ENCODE results near the gene ITPKB. TPM values are rescaled to one million over a fixed set of nuclear protein-coding genes. Genes with fewer than 3 reads are reported as not detected.

ITPKB gene
- total RNA-seq, 1 donor from 2014 or later, result 36.9 TPM

DNA sequence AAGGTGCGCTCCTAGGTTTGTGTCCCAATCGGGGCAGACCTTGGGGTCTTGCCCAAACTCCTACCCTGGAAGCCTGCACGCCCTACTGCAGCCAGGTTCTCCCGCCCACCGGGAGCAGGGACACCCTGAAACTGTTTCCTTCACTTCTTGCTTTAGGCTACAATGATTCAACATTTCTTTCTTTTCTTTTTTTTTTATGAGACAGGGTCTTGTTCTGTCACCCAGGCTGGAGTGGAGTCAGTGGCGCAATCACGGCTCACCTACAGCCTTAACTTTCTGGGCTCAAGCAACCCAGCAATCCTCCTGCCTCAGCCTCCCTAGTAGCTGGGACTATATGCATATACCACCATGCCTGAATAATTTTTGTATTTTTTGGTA is 75.8 kb downstream of the ITPKB start:
- no peak for DNase-seq

DNA sequence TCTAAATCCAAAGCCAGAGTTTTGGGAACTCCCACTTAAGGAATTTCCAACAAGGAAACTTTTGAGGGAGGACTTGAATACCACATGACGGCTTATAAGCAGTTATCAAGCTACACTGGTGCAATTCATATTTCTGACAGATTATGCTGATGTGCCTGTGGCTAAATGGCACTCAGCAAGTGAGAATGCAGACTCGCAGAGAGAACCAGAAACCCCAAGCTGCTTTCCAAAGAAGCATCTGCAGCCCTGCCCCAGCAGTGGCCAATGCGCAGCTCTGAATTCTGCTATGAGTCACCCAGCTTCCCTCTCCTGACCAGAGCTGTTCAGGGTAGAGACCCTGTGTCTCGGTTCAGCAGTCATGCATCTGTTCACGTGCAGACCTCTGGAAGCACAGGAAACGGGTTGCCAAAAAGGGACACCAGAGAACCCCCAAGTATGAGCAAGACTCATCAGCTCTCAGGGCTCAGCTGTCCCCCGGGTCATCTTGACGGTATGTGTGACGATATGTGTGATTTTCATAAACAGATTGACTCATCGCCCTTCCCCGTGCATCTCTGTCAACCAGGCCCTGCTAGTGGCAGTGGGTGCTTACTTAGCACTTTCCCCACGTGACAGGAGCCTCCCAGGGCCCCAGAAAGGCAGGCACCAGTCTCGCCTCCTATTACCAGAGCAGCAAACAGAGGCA is 76.3 kb downstream of the ITPKB start:
- peak; percentile 83 for DNase-seq

- DNase-seq, result no peak
Observed at GRCh38 chr1:226661965-226662364, 77.1 kb downstream of the ITPKB start.

DNA sequence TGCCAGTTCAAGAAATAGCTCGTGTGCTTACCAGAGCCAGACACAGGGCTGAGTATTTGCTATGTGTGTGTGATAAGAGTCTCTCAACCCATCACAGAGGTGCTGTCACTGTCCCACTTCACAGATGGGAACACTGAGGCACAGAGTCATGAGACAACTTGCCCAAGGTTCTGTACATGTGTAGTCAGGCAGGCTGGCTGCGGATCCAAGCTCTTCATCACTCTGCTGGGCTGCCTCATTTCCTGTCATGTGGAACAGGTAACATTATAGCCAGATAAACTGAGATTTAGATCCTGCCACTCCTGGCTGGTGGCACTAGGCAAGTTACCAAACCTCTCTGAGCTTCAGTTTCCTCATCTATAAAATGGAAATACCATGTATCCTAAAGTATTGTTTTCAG is 77.8 kb downstream of the ITPKB start:
- no peak for DNase-seq

DNA sequence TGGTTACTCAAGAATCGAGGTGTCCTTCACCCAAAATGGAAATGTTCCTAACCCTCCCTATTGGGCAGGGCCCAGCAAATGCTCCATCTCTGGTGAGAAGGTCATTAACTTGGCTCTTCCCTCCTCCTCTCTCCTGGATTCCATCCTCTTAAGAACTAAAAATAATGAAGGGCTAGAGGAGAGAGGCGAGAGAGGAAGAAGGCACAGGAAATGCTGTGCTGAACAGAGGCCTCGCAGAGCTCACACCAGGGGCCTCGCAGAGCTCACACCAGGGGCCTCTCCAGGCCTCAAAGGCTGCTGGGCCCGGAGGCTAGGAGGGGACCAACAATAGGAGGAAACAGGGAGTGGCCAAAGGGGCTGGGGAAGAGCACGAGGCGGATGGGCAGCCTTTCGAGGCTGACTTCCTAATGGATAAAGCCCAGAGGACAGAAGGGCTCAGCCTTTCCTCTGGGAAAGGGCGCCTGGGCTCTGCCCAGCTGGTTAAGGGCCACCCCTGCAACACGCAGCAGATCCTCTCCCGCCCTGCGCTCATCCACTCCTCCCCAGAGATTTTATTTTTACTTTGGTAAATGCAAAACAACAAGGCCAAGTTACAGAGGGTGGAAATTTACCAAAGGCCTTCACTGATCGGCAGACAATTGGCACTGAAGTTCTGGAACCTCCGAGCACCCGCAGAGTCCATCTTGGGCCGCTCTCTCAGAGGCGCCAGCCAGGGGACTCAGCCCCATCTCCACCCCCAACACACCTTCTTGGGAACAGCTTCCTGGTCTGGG is 78.5 kb downstream of the ITPKB start:
- peak; percentile 65 for DNase-seq

DNA sequence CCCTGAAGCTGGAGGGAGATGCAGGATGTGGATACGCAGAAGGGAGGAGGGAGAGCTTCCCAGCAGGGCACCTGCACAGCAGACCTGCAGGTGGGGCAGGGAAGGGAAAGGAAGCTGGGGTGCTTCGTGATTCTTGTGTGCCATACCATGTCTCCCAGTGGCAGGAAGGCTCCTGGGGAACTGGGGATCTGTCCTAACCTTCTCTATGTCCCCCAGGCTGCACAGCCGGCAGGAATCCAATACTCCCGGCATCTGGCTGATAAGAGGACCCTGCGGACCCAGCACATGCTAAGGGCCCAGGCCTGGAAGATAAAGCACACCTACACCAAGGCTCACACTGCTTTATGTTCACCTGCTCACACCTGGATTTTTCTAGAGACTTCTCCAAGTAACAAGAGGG is 79.4 kb downstream of the ITPKB start:
- DNase-seq, result no peak

- DNase-seq, result no peak
Observed at GRCh38 chr1:226659136-226659535, 79.9 kb downstream of the ITPKB start.

DNA sequence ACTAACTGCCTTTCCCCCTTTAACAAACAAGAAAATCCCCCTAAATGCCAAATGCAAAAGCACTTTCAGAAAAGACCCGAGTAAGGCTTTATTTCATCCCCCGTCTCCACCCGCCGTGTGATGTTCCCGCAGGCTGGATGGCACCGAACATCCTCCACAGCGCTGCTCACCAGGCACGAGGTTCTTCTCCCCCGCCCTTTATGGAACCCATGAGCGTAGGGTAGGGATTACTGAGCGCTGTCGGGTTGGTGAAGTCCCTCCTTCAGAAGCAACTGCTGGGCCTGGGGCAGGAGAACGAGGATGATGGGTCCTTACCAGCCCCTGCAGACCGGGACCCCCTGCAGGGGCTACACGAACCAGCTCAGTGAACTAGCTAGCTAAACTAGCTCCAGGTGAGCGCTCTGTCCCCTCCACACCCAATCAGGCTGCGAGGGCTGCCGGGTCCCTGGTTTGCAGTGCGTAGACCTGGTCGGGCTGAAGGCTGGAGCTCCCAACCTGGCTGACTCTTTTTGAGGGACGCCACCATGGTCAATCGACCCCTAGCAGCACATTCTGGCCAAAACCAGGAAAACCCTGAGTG is 80.4 kb downstream of the ITPKB start:
- DNase-seq, result no peak

DNA sequence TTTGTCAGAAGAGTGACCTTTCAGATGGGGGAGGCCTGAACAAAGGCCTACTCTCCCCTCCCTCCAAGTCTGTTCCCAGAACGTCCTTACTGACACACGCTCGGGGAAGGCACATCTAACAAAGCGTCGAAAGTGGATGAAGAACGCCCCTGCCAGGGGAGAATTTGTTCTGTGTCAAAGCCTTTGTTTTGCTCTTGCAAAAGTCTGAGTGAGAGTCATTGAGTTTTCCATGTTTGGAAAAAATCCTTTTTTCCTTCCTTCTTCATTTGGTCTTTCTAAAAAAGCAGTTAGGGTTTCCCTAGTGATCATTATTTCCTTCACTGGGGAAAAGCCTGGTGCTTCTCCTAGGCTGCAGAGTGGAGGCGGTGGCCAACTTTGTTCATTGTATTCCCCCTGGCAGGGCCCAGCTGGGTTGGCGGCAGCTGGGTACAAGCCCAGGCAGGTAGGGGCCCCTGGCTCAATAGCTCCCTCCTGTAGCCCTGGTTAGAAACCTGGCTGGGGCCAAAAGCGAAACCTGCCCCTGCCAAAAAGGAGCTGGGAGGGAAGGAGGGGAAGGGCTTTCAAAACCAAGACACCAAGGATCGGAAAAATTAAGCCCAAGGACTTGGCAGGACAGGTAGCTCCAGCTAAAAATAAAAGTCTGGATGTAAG is 81.1 kb downstream of the ITPKB start:
- DNase-seq, result no peak

GRCh38 chr1:226656601-226657277 is 82.3 kb downstream of the ITPKB start:
- DNase-seq, result peak; percentile 60

- DNase-seq, result no peak
Observed at GRCh38 chr1:226656201-226656600, 82.9 kb downstream of the ITPKB start.

GRCh38 chr1:226655251-226656163 is 83.6 kb downstream of the ITPKB start:
- no peak for DNase-seq

DNA sequence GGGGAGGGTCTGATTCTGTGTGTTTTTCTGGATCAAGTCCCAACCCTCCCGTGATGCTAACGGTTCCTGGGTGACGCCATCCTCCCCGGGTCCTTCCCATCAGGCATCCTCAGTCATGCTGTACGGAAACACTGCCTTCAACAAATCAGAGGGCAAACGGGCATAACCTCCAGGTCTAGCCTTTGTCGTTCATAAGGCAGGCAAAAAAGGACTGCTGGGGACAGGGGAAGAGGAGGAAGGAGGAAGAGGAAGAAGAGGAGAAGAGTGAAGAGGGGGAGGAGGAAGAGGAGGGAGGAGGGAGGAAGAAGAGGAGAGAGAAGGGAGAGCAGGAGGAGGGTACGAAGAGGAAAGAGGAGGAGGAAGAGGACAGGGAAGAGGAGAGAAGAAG is 84.4 kb downstream of the ITPKB start:
- DNase-seq, result no peak

DNA sequence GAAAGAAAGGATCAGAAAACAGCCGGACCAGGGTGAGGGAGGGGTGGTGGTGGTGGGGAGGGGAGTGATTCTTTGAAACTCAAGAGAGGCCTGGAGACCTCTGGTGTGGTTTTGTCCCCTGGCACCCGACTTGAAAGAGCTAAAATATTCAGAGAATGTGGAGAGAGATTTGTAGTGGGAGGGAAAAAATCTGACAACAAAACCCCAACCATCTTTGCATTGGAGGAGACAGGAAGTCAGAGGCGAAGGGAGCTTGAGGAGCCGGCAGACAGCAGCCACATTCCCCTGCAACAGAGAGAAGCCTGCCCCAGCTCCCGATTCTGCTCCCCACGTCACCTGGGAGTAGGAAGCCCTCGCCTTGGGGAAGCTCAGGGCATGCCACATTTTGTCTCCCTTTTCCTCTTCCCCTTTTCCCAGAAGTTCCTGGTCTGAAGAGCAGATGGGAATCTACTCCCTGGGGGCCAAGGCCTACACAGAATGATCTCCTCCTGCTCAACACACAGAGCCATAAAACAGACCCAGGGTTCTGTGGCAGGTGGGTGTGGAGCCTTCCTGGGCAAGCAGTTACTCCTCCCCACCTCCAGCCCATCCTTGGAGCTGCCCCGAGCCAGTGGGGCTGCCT is 84.9 kb downstream of the ITPKB start:
- DNase-seq, result no peak

- DNase-seq, result no peak
Observed at GRCh38 chr1:226653311-226653921, 85.7 kb downstream of the ITPKB start.

GRCh38 chr1:226652613-226653012 is 86.5 kb downstream of the ITPKB start:
- no peak for DNase-seq

DNA sequence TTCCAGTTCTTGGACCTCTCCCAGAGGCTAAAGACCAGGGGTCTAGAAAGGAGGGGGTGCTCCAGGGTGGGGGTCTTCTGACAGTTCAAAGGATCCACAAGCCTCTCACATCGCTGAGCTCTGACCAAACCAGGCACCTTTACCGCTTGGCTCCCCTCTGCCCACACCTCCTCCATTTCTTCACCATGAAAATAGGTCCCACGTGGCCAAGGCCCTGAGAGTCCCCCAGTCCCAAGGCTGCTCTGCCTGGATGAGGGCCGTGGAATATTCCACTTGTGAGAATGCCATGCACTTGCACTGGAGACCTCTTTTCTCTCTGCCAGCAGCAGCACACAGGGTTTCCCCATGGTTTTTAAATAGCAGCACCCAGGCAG is 87.4 kb downstream of the ITPKB start:
- DNase-seq, result no peak

DNA sequence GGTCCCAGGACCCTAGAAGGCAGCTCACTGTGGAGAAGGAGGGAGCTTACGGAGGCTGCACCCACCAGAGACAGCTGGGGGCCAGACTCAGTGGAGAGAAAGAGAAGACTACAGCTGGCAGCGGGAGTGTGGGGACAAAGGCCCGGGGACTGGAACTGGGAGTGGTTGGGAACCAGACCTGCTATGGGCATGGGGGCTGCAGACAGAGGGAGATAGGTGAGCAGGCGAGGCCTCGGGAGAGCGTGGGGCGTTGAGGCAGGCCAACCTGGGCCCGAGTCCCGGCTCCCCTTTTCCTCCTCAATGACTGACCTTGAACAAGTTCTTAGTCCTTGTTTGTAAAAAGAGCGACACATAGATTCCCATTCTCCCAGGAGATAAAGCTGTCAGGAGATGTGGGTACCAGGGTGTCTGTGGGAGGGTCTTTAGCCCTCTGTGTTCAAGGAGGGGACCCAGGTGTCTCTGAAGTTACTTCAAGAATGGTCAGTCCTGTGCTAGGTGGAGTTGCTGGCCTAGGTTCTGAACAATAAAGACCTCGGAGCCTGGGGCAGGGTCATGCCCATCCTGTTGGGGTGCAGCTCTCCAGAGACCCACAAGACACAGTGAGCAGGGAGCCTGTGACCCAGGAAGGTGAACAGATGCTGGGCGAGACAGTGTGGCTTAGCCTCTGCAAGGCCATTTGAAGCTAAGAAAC is 87.9 kb downstream of the ITPKB start:
- no peak for DNase-seq

DNA sequence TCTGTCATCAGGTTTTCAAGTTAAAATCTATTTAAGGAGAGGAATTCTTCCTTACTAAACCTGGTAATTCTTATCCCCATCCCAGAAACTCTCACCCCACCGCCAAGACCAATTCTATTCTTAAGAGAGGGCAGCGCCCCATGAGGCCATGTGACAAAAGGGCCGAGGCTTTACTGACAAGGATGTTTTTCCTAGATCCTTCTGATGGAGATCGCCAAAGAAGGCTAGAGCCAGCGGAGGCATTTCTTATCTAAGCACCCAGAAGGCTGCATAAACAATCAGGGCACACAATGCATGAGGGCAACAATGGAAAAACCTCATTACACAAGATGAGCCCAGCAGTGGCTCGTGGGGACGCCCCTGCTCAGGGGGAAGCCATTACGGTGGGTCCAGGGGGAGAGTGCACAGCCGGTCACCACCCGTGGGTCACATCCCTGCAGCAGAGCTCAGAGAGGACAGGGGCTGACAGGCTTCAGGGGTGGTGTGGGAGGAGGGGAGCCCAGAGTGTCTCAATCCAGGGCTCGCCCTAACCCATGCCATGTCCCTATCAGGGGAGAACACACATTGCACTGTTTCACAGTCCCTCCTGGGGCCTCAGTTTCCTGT is 88.7 kb downstream of the ITPKB start:
- peak; percentile 77 for DNase-seq

DNA sequence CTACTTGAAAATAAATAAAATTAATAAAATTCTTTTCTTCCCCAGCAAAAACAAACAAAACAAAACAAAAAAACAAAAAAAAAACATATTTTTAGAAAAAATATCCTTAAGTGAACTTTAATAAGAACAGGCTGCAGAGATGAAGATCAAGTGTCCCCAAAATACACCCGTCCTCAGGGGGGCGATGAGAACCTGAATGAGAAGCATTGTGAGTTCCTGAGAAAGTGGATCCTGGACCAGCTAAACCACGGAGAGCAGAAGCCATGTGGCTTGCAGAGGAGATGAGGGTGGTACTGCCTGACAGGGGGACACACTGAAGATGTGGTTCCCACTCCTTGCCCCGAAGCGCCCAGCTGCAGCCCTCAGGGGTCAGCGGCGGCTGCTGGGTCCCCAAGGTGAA is 89.3 kb downstream of the ITPKB start:
- peak; percentile 66 for DNase-seq

Data from dermis blood vessel endothelial cell (primary cell).